Activated CD4-positive, alpha-beta T cell treated with anti-CD3 and anti-CD28 coated beads, Interleukin-2, amount 10 ng/mL, durations not matched to agents 24 days and 14 days (primary cell): ENCODE measurements around the gene TINAGL1. TPM values are rescaled to one million over a fixed set of nuclear protein-coding genes. Genes with fewer than 3 reads are reported as not detected.
A peak's percentile ranks its signal among the peaks of the same experiment; 100 is the strongest.

Source experiments
- DNase-seq: peaks from one replicate; pipeline ENCODE4 v3.0.0; 2022
- H3K27ac Mint-ChIP-seq: one replicate; pipeline ENCODE4 v1.8.0; 2022; ENCODE audit warnings: mild to moderate bottlenecking, mixed read lengths
- H3K27me3 Mint-ChIP-seq: one replicate; pipeline ENCODE4 v1.8.0; 2022; ENCODE audit warnings: mixed read lengths
- H3K36me3 Mint-ChIP-seq: one replicate; pipeline ENCODE4 v1.8.0; 2022; ENCODE audit warnings: low read depth, mild to moderate bottlenecking, mixed read lengths
- H3K4me1 Mint-ChIP-seq: one replicate; pipeline ENCODE4 v1.8.0; 2021; ENCODE audit warnings: mixed read lengths
- H3K4me3 Mint-ChIP-seq: one replicate; pipeline ENCODE4 v1.8.0; 2022; ENCODE audit warnings: mild to moderate bottlenecking, moderate library complexity, mixed read lengths
- H3K9me3 Mint-ChIP-seq: one replicate; pipeline ENCODE4 v1.8.0; 2021; ENCODE audit warnings: mixed read lengths
- intact Hi-C: fragments of 100-400 bp; cut with micrococcal nuclease; formaldehyde crosslinking; loops from one replicate; pipeline ENCODE4 v1.15.1; 2023
- total RNA-seq: library from RNA; stranded (reverse); gene quantifications from 2 replicates; pipeline ENCODE4 v1.2.3, GENCODE V29; 2022

The TINAGL1 gene
- not detected in 2 replicates for total RNA-seq

- Mint-ChIP-seq H3K27me3 (peaks cover 3% of the 10 kb centered on the region), H3K4me3 (no peak within 1 kb of the TSS), H3K9me3 (no peaks in the 10 kb centered on the region), H3K4me1 (peaks cover 3% of the 10 kb centered on the region), H3K27ac (no peak within 1 kb of the TSS), H3K36me3 (no peaks in the 10 kb centered on the region)
- peak; percentile 63 for DNase-seq
- intact Hi-C loops = no loop called here
Measured at GRCh38 chr1:31576201-31576669, at the start of gene TINAGL1. TINAGL1 (plus strand) TSS chr1:31576515; CDS start chr1:31577149, 634 bp downstream.

- Mint-ChIP-seq H3K4me3 (no peak overlapping the region), H3K36me3 (no peaks in the 10 kb centered on the region), H3K27ac (no peak overlapping the region), H3K27me3 (peaks cover 39% of the 10 kb centered on the region), H3K9me3 (no peaks in the 10 kb centered on the region), H3K4me1 (no peaks in the 10 kb centered on the region)
- DNase-seq = no peak
- intact Hi-C loops = no loop called here
Measured at GRCh38 chr1:31529999-31530684, 46.2 kb upstream of the TINAGL1 start.

DNA sequence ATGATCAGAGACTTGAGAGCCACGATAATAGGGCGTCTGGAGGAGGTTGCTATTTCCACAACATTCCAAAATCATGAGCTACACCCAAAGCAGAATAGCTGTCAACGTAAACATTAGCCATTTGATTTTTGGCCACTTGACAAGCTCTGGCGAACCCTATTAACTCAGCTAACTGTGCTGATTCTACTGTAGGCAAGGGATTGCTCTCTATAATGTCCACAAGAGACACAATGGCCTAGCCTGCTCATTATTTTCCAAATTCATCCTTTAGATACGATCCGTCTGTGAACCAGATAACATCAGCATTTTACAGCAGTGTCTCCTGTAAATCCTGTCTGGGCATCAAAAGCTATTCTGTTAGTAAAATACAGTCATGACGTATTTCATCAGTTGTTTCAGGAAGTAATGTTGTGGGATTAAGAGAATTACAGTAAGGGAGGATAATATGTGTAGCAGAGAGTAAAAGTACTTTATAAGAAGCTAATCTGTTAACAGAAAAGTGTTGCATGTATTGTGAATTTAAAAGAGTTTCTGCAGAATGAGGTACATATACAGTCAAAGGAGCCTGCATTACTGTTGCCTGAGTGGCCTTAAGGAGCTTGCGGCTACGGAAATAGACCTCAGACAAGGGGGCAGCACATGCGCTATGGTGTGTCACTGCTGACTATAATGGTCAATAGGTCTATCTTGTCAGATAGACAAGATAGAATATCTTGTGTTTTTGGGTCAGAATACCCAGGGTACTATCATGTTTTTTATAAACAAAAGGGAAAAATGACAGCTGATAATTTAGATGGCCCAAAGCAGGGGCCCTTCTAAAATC lies 44.9 kb upstream of the TINAGL1 start:
- intact Hi-C loops = no loop called here
- DNase-seq = no peak
- H3K36me3 Mint-ChIP-seq = no peaks in the 10 kb centered on the region
- H3K4me1 Mint-ChIP-seq = peaks cover 3% of the 10 kb centered on the region
- H3K27me3 Mint-ChIP-seq = peaks cover 48% of the 10 kb centered on the region
- H3K9me3 Mint-ChIP-seq = no peaks in the 10 kb centered on the region
- H3K27ac Mint-ChIP-seq = no peak overlapping the region
- H3K4me3 Mint-ChIP-seq = no peak overlapping the region

- Mint-ChIP-seq H3K27ac (no peak overlapping the region), H3K27me3 (peaks cover 46% of the 10 kb centered on the region), H3K9me3 (no peaks in the 10 kb centered on the region), H3K36me3 (no peaks in the 10 kb centered on the region), H3K4me3 (no peak overlapping the region), H3K4me1 (peaks cover 3% of the 10 kb centered on the region)
- intact Hi-C loops = no loop called here
- DNase-seq = no peak
Measured at GRCh38 chr1:31532173-31532572, 44.1 kb upstream of the TINAGL1 start.

DNA sequence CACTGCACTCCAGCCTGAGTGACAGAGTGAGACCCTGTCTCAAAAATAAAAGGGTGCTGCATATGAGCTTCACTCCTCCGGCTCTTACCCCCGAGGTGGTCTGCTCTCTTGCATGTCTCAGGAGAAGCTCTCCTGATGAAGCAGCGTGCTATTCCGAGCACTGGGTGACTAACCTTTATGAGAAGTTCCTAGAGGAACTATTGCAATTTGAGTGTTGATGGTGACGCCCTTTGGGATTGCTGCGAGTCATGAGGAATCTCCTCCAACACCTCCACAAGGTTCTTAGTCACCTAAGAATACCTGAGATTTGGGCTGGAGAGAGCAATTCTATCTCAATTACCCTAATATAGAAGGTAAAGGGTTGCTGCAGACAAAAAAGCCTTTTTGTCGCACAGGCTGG lies 40.8 kb upstream of the TINAGL1 start:
- no peak overlapping the region for H3K27ac Mint-ChIP-seq
- no peaks in the 10 kb centered on the region for H3K36me3 Mint-ChIP-seq
- peak overlapping the region; percentile 24 for H3K4me3 Mint-ChIP-seq
- no peak for DNase-seq
- peaks cover 40% of the 10 kb centered on the region for H3K27me3 Mint-ChIP-seq
- H3K9me3 Mint-ChIP-seq = no peaks in the 10 kb centered on the region
- intact Hi-C loops = no loop called here
- H3K4me1 Mint-ChIP-seq = peaks cover 3% of the 10 kb centered on the region

GRCh38 chr1:31539329-31539728 lies 37.0 kb upstream of the TINAGL1 start:
- Mint-ChIP-seq H3K36me3 (no peaks in the 10 kb centered on the region), H3K9me3 (no peaks in the 10 kb centered on the region), H3K4me3 (no peak overlapping the region), H3K4me1 (peaks cover 3% of the 10 kb centered on the region), H3K27me3 (peaks cover 19% of the 10 kb centered on the region), H3K27ac (no peak overlapping the region)
- DNase-seq = no peak
- intact Hi-C loops = no loop called here

DNA sequence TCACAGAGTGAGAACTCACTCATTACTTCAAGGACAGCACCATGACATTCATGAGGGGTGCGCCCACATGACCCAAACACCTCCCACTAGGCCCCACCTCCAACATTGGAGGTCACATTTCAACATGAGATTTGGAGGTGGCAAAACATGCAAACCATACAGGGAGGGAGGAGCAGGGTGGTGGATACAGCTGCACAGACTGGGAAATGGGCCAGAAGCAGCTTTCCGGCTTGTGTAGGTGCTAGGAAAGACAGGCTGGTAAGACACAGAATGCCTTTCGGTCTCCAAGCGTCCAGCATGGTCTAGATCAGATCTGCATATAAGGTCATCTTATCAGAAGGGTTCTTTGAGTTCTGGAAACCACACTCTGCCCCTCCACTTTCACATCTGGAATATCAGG lies 35.1 kb upstream of the TINAGL1 start:
- H3K27me3 Mint-ChIP-seq = peaks cover 8% of the 10 kb centered on the region
- intact Hi-C loops = loop anchor here (10.0 kb wide), 1 partner anchor 116 kb away; no protein-coding TSS in a partner anchor
- no peaks in the 10 kb centered on the region for H3K9me3 Mint-ChIP-seq
- peaks cover 1% of the 10 kb centered on the region for H3K4me1 Mint-ChIP-seq
- H3K27ac Mint-ChIP-seq = no peak overlapping the region
- H3K4me3 Mint-ChIP-seq = no peak overlapping the region
- no peak for DNase-seq
- H3K36me3 Mint-ChIP-seq = no peaks in the 10 kb centered on the region

DNA sequence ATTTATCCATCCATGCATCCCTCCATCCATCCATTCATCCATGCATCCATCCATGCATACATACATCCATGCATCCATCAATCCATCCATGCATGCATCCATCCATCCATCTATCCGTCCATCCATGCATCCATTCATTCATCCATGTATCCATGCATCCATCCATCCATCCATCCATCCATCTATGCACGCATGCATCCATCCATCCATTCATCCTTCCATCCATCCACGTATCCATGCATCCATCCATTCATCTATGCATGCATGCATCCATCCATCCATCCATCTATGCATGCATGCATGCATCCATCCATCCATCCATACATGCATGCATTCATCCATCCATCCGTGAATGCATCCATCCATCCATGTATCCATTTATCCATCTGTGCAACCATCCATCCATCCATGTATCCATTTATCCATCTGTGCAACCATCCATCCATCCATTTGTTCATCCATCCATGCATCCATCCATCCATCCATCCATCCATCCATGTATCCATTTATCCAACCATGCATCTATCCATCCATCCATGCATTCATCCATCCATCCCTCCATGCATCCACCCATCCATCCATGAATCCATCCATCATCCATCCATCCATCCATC lies 30.3 kb upstream of the TINAGL1 start:
- Mint-ChIP-seq H3K4me1 (peaks cover 7% of the 10 kb centered on the region), H3K27ac (no peak overlapping the region), H3K27me3 (peaks cover 3% of the 10 kb centered on the region), H3K36me3 (no peaks in the 10 kb centered on the region), H3K4me3 (no peak overlapping the region), H3K9me3 (no peaks in the 10 kb centered on the region)
- intact Hi-C loops = loop anchor here (5.0 to 10.0 kb wide), 2 partner anchors 121 to 364 kb away; no protein-coding TSS in a partner anchor
- no peak for DNase-seq

DNA sequence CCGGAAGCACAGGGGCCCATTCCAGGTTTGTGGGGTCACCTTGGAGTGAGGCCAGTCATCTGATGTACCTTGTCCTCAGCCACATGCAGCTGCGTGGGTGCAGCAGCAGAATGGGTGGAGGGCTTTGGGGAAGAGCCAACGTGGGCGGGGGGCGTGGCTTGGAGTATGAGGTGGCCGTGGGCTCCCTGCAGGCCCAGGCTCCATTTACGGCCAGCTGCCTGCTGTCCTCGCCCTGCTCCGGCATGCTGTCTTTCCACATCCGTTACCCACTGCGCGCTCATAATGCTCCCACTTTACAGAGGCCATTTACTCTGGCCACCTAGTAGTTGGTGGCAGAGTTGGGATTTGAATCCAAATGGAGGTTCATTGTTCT lies 27.8 kb upstream of the TINAGL1 start:
- Mint-ChIP-seq H3K36me3 (no peaks in the 10 kb centered on the region), H3K4me3 (no peak overlapping the region), H3K9me3 (no peaks in the 10 kb centered on the region), H3K27ac (no peak overlapping the region), H3K27me3 (peaks cover 6% of the 10 kb centered on the region), H3K4me1 (peaks cover 7% of the 10 kb centered on the region)
- no peak for DNase-seq
- intact Hi-C loops = loop anchor here (5.0 to 10.0 kb wide), 2 partner anchors 124 to 366 kb away; no protein-coding TSS in a partner anchor

GRCh38 chr1:31548907-31549808 lies 27.2 kb upstream of the TINAGL1 start:
- H3K4me1 Mint-ChIP-seq = peaks cover 7% of the 10 kb centered on the region
- H3K9me3 Mint-ChIP-seq = no peaks in the 10 kb centered on the region
- peak overlapping the region; percentile 69 for H3K4me3 Mint-ChIP-seq
- intact Hi-C loops = loop anchor here (1.0 to 10.0 kb wide), 4 partner anchors 124 to 387 kb away; no protein-coding TSS in a partner anchor
- peaks cover 10% of the 10 kb centered on the region for H3K27me3 Mint-ChIP-seq
- no peaks in the 10 kb centered on the region for H3K36me3 Mint-ChIP-seq
- peak; percentile 97 for DNase-seq
- no peak overlapping the region for H3K27ac Mint-ChIP-seq

DNA sequence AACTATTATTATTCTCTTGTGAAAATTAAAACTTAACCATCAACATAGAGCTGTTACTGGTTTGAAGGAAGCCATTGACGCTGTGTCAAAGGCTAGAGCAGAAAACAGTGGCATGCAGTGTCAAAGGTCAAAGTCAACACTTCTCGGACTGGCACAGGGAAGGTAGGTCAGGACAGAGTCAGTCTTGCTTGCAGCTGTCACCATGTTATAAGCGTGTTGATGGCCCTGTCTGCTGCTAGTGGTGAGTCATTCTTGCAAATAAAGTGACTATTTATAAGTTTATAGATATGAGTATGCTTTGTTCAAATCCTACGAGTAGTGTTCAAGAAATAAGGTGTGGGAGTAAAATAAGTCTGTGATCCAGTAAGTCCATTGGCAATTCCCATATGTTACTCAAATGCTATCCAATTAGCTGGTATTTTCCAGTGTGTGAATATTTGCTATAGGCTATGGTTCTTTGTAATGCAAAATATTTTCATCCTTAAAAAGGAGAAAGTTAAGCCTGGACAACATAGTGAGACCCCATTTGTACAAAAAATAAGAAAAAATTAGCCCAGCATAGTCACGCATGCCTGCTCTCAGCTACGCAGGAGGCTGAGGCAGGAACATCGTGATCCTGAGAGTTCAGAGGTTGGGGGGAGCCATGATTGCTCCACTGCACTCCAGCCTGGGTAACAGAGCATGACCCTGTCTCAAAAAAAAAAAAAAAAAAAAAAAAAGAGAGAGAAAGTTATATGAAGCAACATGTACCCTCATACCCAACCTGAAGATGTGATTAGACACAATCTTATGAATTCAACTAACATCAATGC lies 26.3 kb upstream of the TINAGL1 start:
- intact Hi-C loops = loop anchor here (1.0 to 10.0 kb wide), 4 partner anchors 125 to 388 kb away; no protein-coding TSS in a partner anchor
- no peaks in the 10 kb centered on the region for H3K9me3 Mint-ChIP-seq
- no peak overlapping the region for H3K27ac Mint-ChIP-seq
- no peaks in the 10 kb centered on the region for H3K36me3 Mint-ChIP-seq
- peaks cover 12% of the 10 kb centered on the region for H3K27me3 Mint-ChIP-seq
- no peak for DNase-seq
- H3K4me1 Mint-ChIP-seq = peaks cover 7% of the 10 kb centered on the region
- no peak overlapping the region for H3K4me3 Mint-ChIP-seq

- intact Hi-C loops = no loop called here
- DNase-seq = no peak
- Mint-ChIP-seq H3K36me3 (no peaks in the 10 kb centered on the region), H3K27me3 (peaks cover 18% of the 10 kb centered on the region), H3K4me1 (peaks cover 7% of the 10 kb centered on the region), H3K4me3 (no peak overlapping the region), H3K9me3 (no peaks in the 10 kb centered on the region), H3K27ac (no peak overlapping the region)
Measured at GRCh38 chr1:31551208-31551607, 25.1 kb upstream of the TINAGL1 start.
